ENCODE data around the gene MYO16. TPM values are rescaled to one million over a fixed set of nuclear protein-coding genes. Genes with fewer than 3 reads are reported as not detected.

MYO16 gene
- total and polyA plus RNA-seq, 4 experiments from 2014 or later = 0.54 to 14.9 (median 6.3) TPM

DNA sequence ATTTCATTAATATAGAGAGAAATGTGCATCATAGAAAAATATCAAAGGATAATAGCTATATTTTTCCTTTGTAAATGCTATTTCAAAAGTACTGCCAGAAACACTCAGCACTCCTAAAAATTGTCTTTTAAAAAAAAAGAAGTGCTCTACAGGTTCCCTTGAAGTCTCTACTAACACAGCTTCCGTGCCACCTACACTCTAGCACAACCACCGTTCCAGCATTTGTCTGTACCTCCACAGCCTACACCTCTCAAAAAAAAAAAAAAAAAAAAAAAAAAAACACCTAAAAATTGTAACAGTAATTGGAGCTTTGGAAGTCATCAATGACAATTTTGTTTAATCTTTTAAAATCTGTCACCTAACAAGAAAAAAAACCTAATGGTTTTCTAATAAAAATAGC lies 485.6 kb downstream of the MYO16 start:
- H3K4me3 Mint-ChIP-seq = no peak overlapping the region
- POLR2A ChIA-PET (ENCODE audit: partially characterized antibody) = no interaction called here
- no peak overlapping the region for H3K27ac Mint-ChIP-seq
- Histone ChIP-seq H3K27me3 (ENCODE audit: insufficient read depth, low read length) (no peaks in the 10 kb centered on the region), H3K9me3 (ENCODE audit: control insufficient read depth in 1 of 2, low read length in 2 of 2) (no peaks in the 10 kb centered on the region), H3K4me3 (ENCODE audit: low read length in 2 of 2) (no peak overlapping the region), H3K36me3 (ENCODE audit: insufficient read depth, low read length) (no peaks in the 10 kb centered on the region), H3K27ac (ENCODE audit: low read depth, low read length) (no peak overlapping the region), H3K4me1 (ENCODE audit: insufficient read depth, low read length) (peaks cover 11% of the 10 kb centered on the region)
- H3K27me3 Mint-ChIP-seq = no peaks in the 10 kb centered on the region
- H3K4me1 Mint-ChIP-seq = peaks cover 5 to 18% (median 13%) of the 10 kb centered on the region in 4 donors
- CTCF ChIA-PET (ENCODE audit: partially characterized antibody) = no interaction called here
- no peaks in the 10 kb centered on the region for H3K36me3 Mint-ChIP-seq
- no peak for DNase-seq
- peaks cover 0 to 6% (median 0%) of the 10 kb centered on the region in 8 donors for H3K9me3 Mint-ChIP-seq
- intact Hi-C loops (cut with micrococcal nuclease) = no loop called here

DNA sequence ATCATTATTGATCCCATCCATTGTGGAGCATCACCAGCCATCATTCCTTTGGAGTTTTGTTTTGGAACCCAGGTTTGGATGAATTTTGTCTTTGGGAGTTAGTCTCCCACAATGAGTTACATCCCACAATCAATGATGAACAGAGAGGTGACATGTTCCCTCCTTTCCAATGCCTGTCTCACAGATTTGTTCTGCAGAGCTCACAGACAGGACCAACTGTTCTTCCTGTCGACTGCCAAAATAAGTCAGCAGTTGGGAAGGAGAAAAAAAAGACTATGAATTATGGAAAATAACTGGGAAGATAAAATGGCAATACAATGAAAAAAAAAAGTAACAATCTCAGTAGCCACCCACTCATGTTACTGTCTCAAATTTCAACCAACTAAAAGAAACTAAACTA lies 489.1 kb downstream of the MYO16 start:
- intact Hi-C loops (cut with micrococcal nuclease) = no loop called here
- Mint-ChIP-seq H3K27ac (no peak overlapping the region), H3K27me3 (no peaks in the 10 kb centered on the region), H3K4me1 (peaks cover 3 to 4% (median 4%) of the 10 kb centered on the region in 4 donors), H3K9me3 (peaks cover 0 to 5% (median 0%) of the 10 kb centered on the region in 8 donors), H3K36me3 (no peaks in the 10 kb centered on the region), H3K4me3 (no peak overlapping the region)
- H3K27me3 ChIP-seq (ENCODE audit: insufficient read depth, low read length) = no peaks in the 10 kb centered on the region
- H3K36me3 ChIP-seq (ENCODE audit: insufficient read depth, low read length) = no peaks in the 10 kb centered on the region
- H3K4me3 ChIP-seq (ENCODE audit: low read length in 2 of 2) = no peak overlapping the region
- CTCF ChIA-PET (ENCODE audit: partially characterized antibody) = no interaction called here
- POLR2A ChIA-PET (ENCODE audit: partially characterized antibody) = no interaction called here
- no peaks in the 10 kb centered on the region for H3K9me3 ChIP-seq (ENCODE audit: control insufficient read depth in 1 of 2, low read length in 2 of 2)
- peaks cover 2% of the 10 kb centered on the region for H3K4me1 ChIP-seq (ENCODE audit: insufficient read depth, low read length)
- no peak for DNase-seq
- H3K27ac ChIP-seq (ENCODE audit: low read depth, low read length) = no peak overlapping the region

DNA sequence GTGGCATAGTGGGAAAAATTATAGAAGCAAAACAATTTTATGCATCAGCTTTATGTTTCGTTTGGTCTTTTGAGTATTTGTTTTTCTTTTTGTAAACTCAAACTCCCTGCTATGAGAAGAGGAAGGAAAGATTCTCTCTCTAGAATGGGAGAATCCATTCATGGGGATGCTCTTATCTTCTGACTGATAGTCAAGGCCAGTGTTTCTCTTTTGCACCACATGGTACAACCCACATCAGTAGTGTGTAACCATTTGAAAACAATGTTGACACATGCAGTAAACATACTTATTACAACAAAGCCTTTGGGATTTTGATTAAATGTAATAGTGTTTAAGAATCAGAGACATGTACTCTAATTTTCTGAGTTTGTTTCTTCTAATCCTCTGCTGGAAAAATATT lies 490.5 kb downstream of the MYO16 start:
- Mint-ChIP-seq H3K4me3 (no peak overlapping the region), H3K36me3 (no peaks in the 10 kb centered on the region), H3K4me1 (no peaks in the 10 kb centered on the region), H3K27me3 (no peaks in the 10 kb centered on the region), H3K9me3 (peaks cover 0 to 2% (median 0%) of the 10 kb centered on the region in 8 donors), H3K27ac (no peak overlapping the region)
- CTCF ChIA-PET (ENCODE audit: partially characterized antibody) = no interaction called here
- no peak for DNase-seq
- Histone ChIP-seq H3K27me3 (ENCODE audit: insufficient read depth, low read length) (no peaks in the 10 kb centered on the region), H3K9me3 (ENCODE audit: control insufficient read depth in 1 of 2, low read length in 2 of 2) (no peaks in the 10 kb centered on the region), H3K4me1 (ENCODE audit: insufficient read depth, low read length) (no peaks in the 10 kb centered on the region), H3K27ac (ENCODE audit: low read depth, low read length) (no peak overlapping the region), H3K4me3 (ENCODE audit: low read length in 2 of 2) (no peak overlapping the region), H3K36me3 (ENCODE audit: insufficient read depth, low read length) (no peaks in the 10 kb centered on the region)
- POLR2A ChIA-PET (ENCODE audit: partially characterized antibody) = no interaction called here
- intact Hi-C loops (cut with micrococcal nuclease) = no loop called here

DNA sequence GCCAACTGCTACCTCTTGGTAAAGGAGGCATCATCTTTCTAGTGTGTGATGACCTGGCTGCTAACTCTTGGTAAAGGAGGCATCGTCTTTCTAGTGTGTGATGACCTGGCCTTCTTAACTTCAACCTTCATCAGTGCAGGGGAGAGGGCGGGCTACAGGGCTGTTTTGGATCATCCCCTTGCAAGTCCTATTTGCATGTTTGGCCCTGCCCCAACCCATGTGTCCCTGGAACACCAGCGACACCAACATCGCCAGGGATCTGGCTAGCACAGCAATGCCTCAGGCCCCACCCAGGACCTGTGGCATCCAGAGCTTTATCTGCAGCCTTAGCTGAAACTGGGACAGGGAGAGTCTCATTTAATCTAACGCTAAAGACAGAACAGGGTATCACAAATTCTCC lies 492.4 kb downstream of the MYO16 start:
- H3K4me1 Mint-ChIP-seq = no peaks in the 10 kb centered on the region
- intact Hi-C loops (cut with micrococcal nuclease) = no loop called here

DNA sequence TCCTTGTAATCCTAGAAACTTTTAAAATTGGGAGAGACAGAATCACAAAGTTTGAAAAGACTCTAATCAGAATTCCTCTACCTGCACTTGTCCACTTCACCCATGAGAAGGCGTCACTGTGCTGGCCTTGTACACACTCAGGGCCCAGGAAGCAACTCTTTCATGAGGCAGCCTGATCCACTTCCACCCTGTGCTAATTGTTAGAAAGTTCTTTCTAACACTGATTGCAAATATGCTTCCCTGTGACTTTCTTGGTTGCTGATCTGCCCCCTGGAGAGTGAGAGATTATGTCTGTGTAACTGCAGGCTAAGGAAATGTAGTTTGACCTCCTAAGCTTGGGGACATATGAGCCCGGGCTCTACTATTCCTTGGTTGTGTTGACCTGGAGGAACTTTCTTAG lies 494.6 kb downstream of the MYO16 start:
- Histone ChIP-seq H3K4me1 (ENCODE audit: insufficient read depth, low read length) (no peaks in the 10 kb centered on the region), H3K4me3 (ENCODE audit: low read length in 2 of 2) (no peak overlapping the region), H3K36me3 (ENCODE audit: insufficient read depth, low read length) (no peaks in the 10 kb centered on the region), H3K9me3 (ENCODE audit: control insufficient read depth in 1 of 2, low read length in 2 of 2) (no peaks in the 10 kb centered on the region), H3K27me3 (ENCODE audit: insufficient read depth, low read length) (no peaks in the 10 kb centered on the region), H3K27ac (ENCODE audit: low read depth, low read length) (no peak overlapping the region)
- Mint-ChIP-seq H3K9me3 (no peaks in the 10 kb centered on the region), H3K27me3 (no peaks in the 10 kb centered on the region), H3K36me3 (peaks cover 0 to 2% of the 10 kb centered on the region in 2 donors), H3K4me3 (no peak overlapping the region), H3K27ac (no peak overlapping the region), H3K4me1 (no peaks in the 10 kb centered on the region)
- ChIA-PET CTCF (ENCODE audit: partially characterized antibody) (no interaction called here), POLR2A (ENCODE audit: partially characterized antibody) (no interaction called here)
- DNase-seq = no peak
- intact Hi-C loops (cut with micrococcal nuclease) = no loop called here

More for the DNA sequence above, 492.4 kb downstream of the MYO16 start:
- no peaks in the 10 kb centered on the region for H3K9me3 ChIP-seq (ENCODE audit: control insufficient read depth in 1 of 2, low read length in 2 of 2)
- DNase-seq = no peak
- CTCF ChIA-PET (ENCODE audit: partially characterized antibody) = no interaction called here
- no peaks in the 10 kb centered on the region for H3K27me3 ChIP-seq (ENCODE audit: insufficient read depth, low read length)
- Mint-ChIP-seq H3K9me3 (peaks cover 0 to 2% (median 0%) of the 10 kb centered on the region in 8 donors), H3K36me3 (peaks cover 0 to 2% of the 10 kb centered on the region in 2 donors), H3K4me3 (peak overlapping the region in 1 of 8 donors; percentile 32), H3K27me3 (no peaks in the 10 kb centered on the region), H3K27ac (no peak overlapping the region)
- no peaks in the 10 kb centered on the region for H3K36me3 ChIP-seq (ENCODE audit: insufficient read depth, low read length)
- H3K4me3 ChIP-seq (ENCODE audit: low read length in 2 of 2) = no peak overlapping the region
- no peak overlapping the region for H3K27ac ChIP-seq (ENCODE audit: low read depth, low read length)
- POLR2A ChIA-PET (ENCODE audit: partially characterized antibody) = no interaction called here
- H3K4me1 ChIP-seq (ENCODE audit: insufficient read depth, low read length) = no peaks in the 10 kb centered on the region

DNA sequence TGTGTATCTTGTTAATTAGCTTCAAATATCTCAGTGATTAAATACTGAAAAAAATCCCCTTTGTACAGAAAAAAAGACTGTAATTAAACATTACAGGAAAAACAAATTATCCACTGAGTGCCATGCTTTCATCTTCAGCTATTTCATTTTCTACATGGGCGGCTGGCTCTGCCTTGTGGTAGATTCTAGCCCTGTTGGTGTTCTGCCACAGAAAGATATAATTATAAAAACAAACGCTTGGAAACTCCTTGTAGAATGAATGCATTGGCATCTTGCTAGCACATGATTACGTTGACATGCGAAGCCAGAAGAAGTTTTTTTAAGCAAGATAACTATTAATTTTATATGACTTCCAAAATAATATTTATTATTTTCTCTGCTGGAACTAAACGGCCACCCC lies 496.8 kb downstream of the MYO16 start:
- POLR2A ChIA-PET (ENCODE audit: partially characterized antibody) = no interaction called here
- intact Hi-C loops (cut with micrococcal nuclease) = no loop called here
- no peaks in the 10 kb centered on the region for H3K9me3 Mint-ChIP-seq

DNA sequence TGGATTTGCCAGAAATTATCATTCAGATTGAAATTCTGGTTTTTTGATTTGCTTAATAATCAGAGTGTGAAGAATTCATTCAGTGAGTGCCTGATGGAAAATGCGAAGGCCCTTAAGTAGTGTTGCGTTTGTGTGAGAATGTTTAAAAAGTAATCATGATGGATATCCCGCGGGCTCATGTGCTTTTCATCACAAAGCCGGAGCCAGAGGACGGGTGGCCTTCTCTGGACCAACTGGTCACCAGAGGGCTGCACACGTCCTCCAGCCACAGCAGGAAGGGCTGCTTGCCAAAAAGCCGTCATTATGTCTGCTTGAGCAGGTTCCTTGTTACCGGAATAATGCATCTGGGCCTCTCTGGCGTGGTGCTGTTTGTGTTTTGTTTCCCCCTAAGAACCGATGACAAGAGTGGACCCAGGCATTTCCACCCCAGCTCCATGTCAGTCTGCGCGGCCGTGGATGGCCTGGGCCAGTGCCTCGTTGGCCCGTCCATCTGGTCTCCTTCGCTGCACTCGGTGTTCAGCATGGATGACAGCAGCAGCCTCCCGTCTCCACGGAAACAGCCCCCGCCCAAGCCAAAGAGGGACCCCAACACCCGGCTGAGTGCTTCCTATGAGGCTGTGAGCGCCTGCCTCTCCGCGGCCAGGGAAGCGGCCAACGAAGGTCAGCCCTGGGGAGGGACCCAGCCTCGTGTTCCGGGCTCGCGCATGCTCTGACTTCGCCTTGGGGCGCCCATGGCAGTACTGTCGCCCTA lies 497.7 kb downstream of the MYO16 start:
- peaks cover 0 to 2% of the 10 kb centered on the region in 2 donors for H3K36me3 Mint-ChIP-seq
- H3K9me3 ChIP-seq (ENCODE audit: control insufficient read depth in 1 of 2, low read length in 2 of 2) = no peaks in the 10 kb centered on the region
- H3K27ac ChIP-seq (ENCODE audit: low read depth, low read length) = no peak overlapping the region
- H3K27me3 Mint-ChIP-seq = no peaks in the 10 kb centered on the region
- H3K4me1 ChIP-seq (ENCODE audit: insufficient read depth, low read length) = no peaks in the 10 kb centered on the region
- CTCF ChIA-PET (ENCODE audit: partially characterized antibody) = no interaction called here
- H3K9me3 Mint-ChIP-seq = no peaks in the 10 kb centered on the region
- H3K4me3 Mint-ChIP-seq = no peak overlapping the region
- no peak overlapping the region for H3K4me3 ChIP-seq (ENCODE audit: low read length in 2 of 2)
- intact Hi-C loops (cut with micrococcal nuclease) = no loop called here
- no peaks in the 10 kb centered on the region for H3K4me1 Mint-ChIP-seq
- H3K27me3 ChIP-seq (ENCODE audit: insufficient read depth, low read length) = no peaks in the 10 kb centered on the region
- H3K36me3 ChIP-seq (ENCODE audit: insufficient read depth, low read length) = no peaks in the 10 kb centered on the region
- POLR2A ChIA-PET (ENCODE audit: partially characterized antibody) = no interaction called here
- no peak for DNase-seq
- H3K27ac Mint-ChIP-seq = no peak overlapping the region

More for the DNA sequence above, 496.8 kb downstream of the MYO16 start:
- no peak overlapping the region for H3K4me3 ChIP-seq (ENCODE audit: low read length in 2 of 2)
- Mint-ChIP-seq H3K36me3 (peaks cover 0 to 2% of the 10 kb centered on the region in 2 donors), H3K27me3 (no peaks in the 10 kb centered on the region), H3K27ac (no peak overlapping the region), H3K4me1 (no peaks in the 10 kb centered on the region), H3K4me3 (no peak overlapping the region)
- DNase-seq = no peak
- no peak overlapping the region for H3K27ac ChIP-seq (ENCODE audit: low read depth, low read length)
- H3K27me3 ChIP-seq (ENCODE audit: insufficient read depth, low read length) = no peaks in the 10 kb centered on the region
- H3K9me3 ChIP-seq (ENCODE audit: control insufficient read depth in 1 of 2, low read length in 2 of 2) = no peaks in the 10 kb centered on the region
- no peaks in the 10 kb centered on the region for H3K36me3 ChIP-seq (ENCODE audit: insufficient read depth, low read length)
- CTCF ChIA-PET (ENCODE audit: partially characterized antibody) = no interaction called here
- no peaks in the 10 kb centered on the region for H3K4me1 ChIP-seq (ENCODE audit: insufficient read depth, low read length)

All from CD4-positive, alpha-beta memory T cell (primary cell).